Activated naive CD4-positive, alpha-beta T cell treated with anti-CD3 and anti-CD28 coated beads, Interleukin-2, amount 50 U/mL, for 16 hours (primary cell): ENCODE results near the gene PRDM16.

Experiments used
- DNase-seq: peaks from one replicate; pipeline ENCODE4 v3.0.0-alpha.2; 2020

PRDM16 gene

GRCh38 chr1:3111348-3112021, 42.5 kb downstream of the PRDM16 start:
- DNase-seq = no peak

- no peak for DNase-seq
Observed at GRCh38 chr1:3112526-3112925, 43.5 kb downstream of the PRDM16 start.

DNA sequence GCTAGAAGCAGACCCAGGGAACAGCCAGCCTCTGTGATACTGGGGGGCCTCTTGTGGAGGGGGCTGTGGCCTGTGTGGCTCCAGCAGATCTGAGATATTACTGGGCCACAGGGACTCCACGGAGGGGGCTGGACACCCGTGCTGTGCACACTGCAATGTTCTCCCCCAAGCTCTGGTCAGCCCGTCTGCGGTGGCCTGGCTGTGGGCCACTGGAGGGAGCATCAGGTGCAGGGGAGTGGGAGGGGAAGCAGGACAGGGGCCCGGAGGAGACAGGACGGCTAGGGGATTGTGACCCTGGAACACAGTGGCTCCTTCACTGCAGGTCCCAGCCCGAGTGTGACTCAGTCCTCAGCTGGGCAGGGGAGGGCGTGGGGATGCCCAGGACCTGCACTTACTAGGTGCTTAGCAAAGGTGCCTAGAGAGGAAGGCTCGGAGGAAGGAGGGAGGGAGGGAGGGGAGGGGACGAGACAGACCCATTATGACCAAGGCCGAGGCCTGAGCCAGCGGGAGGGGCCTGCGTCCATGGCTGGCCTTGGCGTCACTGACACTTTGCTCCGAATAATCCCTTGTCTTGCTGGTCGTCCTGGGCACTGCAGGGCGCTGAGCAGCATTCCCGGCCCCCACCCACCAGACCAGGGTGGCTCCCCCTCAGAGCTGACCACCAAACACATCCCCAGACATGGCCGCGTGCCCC, 44.2 kb downstream of the PRDM16 start:
- no peak for DNase-seq

- no peak for DNase-seq
Observed at GRCh38 chr1:3113741-3114056, 44.7 kb downstream of the PRDM16 start.

DNA sequence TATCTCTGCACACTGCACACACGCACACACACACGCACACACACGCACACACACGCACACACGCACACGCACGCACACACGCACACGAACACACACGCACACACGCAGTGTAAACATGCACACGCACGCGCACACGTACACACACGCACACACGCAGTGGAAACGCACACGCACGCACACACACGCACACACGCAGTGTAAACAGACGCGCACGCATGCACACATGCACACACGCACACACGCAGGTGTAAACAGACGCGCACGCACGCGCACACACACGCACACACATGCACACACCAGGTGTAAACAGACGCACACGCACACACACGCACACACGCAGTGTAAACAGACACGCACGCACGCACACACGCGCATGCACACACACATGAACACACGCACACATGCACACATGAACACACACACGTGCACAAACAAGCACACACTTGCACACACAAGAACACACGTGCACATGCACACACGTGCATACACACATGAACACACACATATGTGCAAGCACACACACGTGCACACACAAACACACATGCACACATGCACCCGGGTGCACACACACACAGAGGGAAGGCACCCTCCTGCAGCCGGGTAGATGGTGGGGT, 45.2 kb downstream of the PRDM16 start:
- DNase-seq = no peak

DNA sequence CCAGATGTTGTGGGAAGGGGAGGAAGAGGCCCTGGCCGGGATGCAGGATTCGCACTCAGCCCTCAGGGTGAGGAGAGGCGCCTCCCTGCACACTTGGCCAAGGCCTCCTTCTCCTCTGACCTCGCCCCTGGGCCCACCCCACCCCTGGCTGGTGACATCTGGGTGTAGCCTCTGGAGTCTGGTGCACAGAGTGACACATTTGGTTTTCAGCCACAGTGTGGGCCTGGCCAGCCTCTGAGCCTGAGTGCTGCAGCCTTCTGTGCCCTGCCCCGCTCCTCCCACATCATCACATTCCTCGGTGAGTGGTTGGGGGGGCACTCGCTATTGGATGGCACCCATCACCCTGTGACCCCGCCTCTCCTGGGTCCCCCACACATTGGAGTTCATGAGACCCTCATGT, 45.8 kb downstream of the PRDM16 start:
- DNase-seq = no peak

GRCh38 chr1:3115275-3116149, 46.5 kb downstream of the PRDM16 start:
- no peak for DNase-seq

- DNase-seq = no peak
Observed at GRCh38 chr1:3116150-3116510, 47.1 kb downstream of the PRDM16 start.

DNA sequence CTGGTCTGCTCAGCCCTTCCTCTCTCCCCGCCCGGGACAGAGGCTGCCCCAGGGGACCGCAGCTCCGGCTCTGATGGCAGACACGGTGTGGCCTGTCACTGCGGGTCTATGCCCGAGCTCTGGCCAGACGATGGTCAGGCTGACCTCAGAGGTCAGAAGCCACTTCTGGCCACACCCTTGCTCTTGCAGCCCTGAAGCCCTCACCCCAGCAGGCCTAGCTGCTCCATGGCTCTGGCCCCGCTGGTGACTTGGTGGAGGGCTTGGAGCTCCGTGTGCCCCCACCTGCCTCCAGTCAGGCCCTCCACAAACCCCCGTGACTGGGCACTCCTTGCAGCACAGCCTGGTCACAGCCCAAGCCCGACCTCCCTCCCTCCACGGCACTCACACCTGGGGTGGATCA, 47.6 kb downstream of the PRDM16 start:
- no peak for DNase-seq

DNA sequence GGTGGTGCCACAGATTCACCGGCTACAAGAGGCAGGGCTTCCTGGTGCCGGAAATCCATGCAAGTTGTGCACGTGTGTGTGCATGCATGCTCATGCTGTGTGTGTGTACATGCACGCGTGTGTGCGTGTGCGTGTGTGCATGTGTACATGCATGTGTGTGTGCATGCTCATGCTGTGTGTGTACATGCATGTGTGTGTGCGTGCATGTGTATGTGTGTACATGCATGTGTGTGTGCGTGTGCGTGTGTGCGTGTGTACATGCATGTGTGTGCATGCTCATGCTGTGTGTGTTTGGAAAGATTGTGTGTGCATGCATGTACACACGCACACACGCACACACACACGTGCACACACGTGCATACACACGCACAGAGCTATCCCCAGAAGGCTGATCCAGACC, 48.9 kb downstream of the PRDM16 start:
- DNase-seq = no peak

DNA sequence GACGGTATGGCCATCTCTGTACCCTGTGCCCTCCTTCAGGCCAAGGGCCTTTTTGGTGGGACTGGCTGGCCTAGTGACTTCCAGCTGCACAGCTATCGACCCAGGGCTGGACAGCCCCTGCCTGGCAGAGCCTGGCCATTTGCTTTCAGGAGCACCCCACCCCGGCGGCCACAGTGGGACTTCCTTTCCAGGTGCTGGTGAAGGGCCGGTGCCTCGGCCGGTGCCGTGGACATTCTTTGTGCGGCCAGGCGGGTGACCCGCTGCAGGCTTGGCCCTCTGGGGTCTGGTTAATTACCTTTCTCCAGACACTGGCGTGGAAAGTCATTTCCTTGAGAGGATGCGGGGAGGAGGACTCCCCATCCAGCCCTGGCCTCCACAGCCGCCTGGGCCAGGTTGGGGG, 50.1 kb downstream of the PRDM16 start:
- DNase-seq = no peak

DNA sequence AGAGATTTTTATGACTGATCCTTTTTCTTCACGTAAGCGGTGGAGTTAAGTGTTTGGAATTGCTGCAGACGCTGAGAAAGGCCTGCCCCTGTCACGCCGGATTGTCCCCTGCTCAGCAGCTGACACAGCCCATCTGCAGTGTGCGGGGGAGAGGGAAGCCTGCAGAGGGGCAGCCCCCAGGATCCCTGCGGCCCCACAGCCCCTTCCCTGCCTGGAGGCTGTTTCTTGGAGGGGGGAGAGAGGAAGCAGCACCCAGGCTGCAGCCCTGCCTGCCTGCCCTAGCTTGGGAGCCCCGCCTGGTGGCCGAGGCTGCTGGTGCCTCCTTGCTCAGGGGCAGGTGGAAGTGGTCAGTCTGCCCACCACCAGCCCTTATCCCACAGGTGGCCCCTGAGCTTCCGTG, 50.7 kb downstream of the PRDM16 start:
- no peak for DNase-seq

DNA sequence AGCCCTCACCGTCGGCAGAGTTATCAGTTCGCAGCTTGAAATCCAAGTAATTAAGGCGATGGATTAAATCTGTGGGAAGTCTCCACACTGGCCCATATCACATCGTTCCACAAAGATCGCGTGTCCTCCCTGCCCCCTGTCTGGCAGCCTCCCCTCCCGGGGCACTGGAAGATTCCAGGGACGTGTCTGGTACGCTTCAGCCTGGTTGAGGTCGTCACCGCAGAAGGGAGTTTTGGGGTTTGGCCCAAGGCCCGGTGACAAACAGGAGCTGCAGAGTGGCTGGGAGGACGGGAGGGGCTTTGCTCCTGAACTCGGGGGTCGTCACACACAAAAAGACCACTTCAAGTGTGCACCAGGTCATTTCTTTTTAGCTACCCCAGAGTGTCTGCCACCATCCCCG, 51.1 kb downstream of the PRDM16 start:
- no peak for DNase-seq

DNA sequence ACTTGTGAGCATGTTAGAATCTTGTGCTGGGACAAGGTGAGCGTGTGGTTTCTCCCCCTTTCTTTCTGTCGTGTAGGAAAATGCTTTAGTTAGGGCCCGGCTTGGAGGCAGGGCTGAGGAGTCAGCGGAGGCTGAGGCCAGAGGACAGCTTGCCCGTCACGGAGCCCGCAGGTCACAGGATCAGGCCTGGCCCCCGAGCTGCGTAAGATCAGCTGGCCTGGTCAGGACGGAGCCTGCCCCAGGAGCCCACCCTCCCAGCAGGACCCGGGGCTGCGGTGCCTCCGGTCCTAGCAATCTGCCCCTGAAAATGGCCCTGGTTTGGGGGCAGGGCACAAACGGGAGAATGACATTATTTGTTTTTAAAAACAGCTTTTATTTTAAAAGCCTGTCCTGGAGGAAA, 52.0 kb downstream of the PRDM16 start:
- no peak for DNase-seq

GRCh38 chr1:3121401-3122210, 52.6 kb downstream of the PRDM16 start:
- no peak for DNase-seq

DNA sequence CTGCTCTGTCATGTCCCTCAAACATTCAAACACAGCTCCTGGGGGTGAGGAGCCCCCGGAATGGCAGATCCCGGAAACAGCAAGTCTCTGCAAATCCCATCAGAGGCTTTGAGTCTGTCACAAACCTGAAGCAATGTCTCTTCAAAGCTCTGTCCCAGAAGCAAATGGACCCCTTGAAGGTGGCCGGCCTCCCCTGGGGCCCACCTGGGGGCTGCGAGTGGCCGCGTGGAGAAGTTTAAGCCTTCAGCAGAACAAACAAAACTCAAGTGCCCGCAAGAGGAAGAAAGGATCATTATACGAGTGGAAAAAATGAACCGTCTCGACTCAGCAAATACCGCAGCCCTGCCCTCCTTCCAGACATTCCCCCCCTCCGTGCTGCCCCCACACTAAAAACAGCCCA, 53.3 kb downstream of the PRDM16 start:
- DNase-seq = no peak

- no peak for DNase-seq
Observed at GRCh38 chr1:3124246-3124645, 55.2 kb downstream of the PRDM16 start.

DNA sequence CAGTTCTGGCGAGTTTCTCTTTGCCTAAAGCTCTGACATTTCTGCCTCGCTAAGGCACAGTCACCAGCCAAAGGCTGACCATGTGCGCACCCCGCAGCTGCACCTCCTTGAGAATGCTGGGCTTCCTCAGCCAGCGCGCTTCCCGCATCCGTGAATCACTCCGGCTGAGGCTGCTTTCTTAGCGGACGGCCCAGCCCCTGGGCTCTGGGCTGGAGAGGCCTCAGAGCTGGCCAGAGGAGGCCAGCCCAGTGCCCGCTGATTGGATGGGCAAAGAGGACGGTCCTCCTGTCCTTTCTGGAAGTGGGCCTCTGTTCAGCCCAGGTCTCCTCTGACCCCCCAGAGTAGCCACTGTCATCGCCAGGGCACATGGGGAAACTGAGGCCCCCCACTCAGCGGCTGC, 56.1 kb downstream of the PRDM16 start:
- no peak for DNase-seq

DNA sequence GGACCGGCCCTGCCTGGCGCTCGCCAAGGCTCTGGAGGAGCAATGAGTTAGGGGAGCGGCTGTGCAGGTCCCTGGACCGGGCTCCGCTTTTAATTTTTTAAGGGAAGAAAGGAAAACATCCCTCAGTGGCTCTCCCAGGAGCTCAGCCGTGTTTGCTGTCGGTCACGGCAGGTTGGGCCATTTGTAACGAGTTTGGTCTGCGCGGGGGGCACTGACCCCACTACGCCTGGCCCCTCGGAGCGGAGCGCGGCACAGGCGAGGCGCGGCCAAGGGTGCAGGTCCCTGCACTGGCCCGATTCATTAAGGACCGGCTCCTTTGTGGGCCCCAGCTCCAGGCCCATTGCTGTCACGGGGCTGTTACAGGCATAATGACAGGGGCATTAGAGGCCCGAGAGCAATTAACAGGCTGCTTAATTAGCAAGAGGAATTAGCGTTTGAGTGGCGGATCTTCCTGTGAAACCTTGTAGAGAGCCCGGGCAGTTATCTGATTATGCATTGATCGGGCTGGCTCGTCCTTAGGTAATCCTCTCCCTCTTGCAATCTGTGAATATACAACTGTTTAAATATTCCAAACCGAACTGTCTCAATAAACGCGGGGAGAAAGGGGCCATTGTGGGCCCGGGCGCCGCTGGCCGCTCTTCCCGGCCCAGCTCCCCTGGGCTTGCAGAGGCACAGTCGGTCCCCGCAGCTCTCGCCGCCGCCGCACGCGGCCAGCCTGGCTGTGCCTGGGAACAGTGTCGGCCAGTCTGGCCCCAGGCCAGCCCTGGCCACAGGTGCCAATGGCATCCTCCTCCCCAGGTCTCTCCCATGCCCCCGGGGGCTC, 56.8 kb downstream of the PRDM16 start:
- no peak for DNase-seq

DNA sequence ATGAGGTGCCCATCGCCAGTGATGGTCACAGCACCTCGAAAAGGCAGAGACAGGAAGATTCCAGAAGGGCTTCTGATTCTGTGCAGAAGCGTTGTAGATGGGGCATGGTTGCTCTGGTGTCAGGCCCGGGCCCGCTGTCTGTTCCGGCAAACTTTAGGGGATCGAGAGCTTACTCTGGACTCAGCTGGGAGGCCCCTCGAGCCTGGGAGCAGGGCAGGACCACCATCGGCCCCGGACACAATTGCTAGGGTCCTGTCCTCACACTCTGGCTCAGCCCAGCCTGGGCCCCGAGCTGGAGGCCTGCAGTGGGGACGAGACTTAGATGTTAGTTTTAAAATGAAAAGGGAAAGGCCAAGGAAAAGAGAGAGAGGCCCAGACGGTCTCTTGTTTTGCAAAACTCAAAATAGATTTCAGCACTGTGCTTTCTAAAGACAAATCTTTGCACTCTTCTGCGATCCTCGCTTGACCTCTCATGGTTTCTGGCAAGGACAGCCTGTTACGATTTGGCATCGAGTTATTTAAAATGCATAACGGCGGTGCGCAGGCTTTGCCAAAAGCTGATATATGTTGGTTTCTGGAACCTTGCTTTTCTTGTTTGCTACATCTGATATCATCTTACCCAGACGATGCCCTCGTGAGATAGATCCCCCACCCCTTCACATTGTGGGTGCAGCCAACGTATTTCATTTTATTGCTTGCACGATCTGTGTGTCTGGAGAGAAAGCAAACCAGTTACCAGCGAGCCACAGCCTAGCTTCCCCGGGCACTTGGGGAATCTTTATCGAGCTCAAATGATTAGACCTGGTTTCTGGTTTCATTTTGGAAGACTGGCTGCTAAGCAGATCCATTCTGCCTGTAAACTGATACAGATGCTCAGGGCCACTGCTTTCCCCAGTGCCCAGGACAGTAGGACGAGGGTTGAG, 58.0 kb downstream of the PRDM16 start:
- DNase-seq = no peak

DNA sequence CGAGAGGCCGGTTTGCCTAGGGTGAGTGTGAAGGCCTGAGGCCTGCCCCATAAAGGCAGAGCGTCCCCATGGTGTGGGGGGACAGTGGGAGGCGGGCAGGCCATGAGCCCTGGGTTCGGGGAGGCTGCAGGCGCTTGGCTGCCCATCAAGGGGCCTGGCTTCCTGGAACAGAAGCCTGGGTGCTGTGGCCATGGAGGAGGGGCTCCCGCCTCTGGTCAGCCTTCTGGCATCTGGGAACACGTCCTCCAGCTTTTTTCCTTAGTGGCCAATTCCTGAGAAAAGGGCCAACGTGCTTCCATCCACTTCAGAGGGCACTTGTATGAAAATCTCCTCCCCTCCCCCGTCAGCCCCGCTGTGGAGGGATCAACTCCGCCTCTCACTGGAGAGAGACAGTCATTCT, 58.7 kb downstream of the PRDM16 start:
- no peak for DNase-seq
